ENCODE measurements around the gene IL10RB.

IL10RB gene

DNA sequence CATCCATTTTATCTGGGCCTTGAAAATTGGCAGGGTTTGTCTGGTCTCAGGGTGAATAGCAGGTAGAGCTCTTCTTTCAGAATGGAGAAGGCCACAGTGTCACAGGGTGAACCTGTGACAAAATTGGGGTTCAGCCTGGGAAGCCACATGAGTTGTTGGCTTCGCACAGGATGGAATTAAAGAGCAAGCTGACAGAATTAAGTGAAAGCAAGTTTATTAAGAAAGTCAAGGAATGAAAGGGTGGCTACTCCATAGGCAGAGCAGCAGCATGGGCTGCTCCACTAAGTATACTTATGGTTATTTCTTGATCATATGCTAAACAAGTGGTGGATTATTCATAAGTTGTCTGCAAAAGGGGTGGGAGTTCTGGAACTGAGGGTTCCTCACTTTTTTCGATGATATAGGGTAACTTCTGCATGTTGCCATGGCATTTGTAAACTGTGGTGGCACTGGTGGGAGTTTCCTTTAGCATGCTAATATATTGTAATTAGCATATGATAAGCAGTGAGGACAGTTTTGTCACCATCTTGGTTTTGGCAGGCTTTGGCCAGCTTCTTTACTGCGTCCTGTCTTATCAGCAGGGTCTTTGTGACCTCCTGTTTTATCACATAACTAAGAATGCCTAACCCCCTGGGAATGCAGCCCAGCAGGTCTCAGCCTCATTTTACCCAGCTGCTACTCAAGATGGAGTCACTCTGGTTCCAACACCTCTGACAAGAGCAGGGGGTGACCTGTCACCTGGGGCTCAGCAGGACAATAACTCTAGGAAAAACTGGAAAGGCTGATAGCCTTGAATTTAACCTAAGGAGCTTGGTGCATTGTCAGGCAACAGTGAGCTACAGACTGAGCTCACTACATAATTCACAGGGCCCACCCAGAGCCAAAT is 31.3 kb upstream of the IL10RB start:
- no peak for DNase-seq
- peaks cover 15% of the 10 kb centered on the region; the same call in 1 of the 2 replicates for H3K36me3 ChIP-seq
- peaks cover 6% of the 10 kb centered on the region for H3K9me3 ChIP-seq (ENCODE audit: severe bottlenecking)
- H3K27ac ChIP-seq: no peak overlapping the region
- TF ChIP-seq, protein P1, sequence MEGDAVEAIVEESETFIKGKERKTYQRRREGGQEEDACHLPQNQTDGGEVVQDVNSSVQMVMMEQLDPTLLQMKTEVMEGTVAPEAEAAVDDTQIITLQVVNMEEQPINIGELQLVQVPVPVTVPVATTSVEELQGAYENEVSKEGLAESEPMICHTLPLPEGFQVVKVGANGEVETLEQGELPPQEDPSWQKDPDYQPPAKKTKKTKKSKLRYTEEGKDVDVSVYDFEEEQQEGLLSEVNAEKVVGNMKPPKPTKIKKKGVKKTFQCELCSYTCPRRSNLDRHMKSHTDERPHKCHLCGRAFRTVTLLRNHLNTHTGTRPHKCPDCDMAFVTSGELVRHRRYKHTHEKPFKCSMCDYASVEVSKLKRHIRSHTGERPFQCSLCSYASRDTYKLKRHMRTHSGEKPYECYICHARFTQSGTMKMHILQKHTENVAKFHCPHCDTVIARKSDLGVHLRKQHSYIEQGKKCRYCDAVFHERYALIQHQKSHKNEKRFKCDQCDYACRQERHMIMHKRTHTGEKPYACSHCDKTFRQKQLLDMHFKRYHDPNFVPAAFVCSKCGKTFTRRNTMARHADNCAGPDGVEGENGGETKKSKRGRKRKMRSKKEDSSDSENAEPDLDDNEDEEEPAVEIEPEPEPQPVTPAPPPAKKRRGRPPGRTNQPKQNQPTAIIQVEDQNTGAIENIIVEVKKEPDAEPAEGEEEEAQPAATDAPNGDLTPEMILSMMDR (IDR thresholded peaks at IDR 0.05; ENCODE audit: low read depth, low read length): no peak
- no peaks in the 10 kb centered on the region for H3K27me3 ChIP-seq (ENCODE audit: insufficient read depth, low read depth, severe bottlenecking)
- H3K4me3 ChIP-seq (ENCODE audit: low read depth, low read length): no peak overlapping the region

DNA sequence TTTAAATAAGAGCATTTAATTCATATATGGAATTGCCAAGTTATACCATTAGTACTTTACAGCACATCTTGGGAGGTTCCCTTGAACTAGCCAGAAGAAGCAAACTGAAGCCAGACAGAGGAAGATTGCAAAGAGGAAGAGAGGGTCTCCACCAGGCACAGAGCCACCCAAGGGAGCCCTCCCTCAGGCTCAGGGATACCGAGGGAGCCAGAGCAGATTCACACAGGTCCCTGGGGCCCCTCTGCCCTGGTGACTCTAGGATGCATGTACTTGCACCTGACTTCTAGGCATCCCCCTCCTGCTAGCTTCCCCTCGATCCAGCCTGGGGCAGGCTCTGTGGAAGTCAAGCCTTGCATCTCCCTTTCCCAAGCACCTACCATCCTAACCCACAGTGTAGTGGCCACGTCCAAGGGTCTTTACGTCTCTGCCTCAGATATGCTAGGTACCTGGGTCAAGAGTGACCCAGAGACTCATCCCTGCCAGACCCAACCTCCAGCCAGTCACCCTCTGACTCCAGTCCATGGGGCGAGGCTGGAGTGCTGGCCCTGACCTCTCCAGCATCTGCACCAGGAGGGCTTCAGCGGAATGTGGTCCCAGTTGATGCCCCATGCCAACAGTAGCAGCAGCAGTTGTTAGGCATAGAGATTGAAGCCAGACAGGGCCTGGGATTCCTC is 30.0 kb upstream of the IL10RB start:
- Histone ChIP-seq H3K36me3 (peaks cover 10% of the 10 kb centered on the region; the same call in 1 of the 2 replicates), H3K27ac (no peak overlapping the region), H3K9me3 (ENCODE audit: severe bottlenecking) (peaks cover 3% of the 10 kb centered on the region), H3K4me3 (ENCODE audit: low read depth, low read length) (no peak overlapping the region), H3K27me3 (ENCODE audit: insufficient read depth, low read depth, severe bottlenecking) (no peaks in the 10 kb centered on the region)
- DNase-seq: no peak
- TF ChIP-seq, protein P1 (IDR thresholded peaks at IDR 0.05; ENCODE audit: low read depth, low read length): no peak

DNA sequence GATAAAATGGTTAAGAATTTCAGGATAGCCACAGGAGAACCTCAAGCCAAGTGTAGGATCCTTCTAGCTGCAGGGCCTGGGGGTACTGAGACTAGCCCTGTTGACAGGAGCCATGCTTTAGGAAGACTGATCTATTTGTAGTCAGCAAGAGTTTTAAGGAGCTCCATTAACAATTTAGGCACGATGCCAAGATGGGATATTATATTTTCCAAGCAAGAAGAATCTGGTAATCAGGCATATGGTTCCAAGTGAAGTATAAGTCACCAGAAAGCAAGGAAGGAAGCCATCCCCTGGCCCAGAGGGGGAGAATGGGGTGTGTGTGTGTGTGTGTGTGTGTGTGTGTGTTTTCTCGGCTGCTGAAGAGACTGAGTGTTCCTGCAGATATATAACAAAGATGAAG is 29.4 kb upstream of the IL10RB start:
- Histone ChIP-seq H3K4me3 (ENCODE audit: low read depth, low read length) (no peak overlapping the region), H3K27me3 (ENCODE audit: insufficient read depth, low read depth, severe bottlenecking) (no peaks in the 10 kb centered on the region), H3K27ac (no peak overlapping the region), H3K36me3 (peaks cover 4% of the 10 kb centered on the region), H3K9me3 (ENCODE audit: severe bottlenecking) (peaks cover 3% of the 10 kb centered on the region)
- no peak for DNase-seq
- TF ChIP-seq, protein P1 (IDR thresholded peaks at IDR 0.05; ENCODE audit: low read depth, low read length): no peak

DNA sequence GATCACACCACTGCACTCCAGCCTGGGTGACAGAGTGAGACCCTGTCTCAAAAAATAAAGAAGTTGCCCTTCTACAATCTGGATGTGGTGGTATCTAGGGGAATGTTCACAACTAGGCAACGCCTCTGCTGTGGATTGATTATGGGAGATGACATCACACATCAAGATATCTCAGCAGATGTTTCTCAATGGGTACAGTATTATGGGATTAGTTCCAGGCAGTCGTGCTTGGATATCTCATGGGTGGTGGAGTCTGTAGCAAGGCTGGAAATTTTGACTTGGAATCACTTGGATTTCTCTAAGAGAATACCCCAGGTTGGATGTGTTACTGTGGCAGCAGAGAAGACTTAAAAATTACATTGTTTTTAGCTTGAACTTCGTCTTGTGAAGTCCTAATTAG is 28.7 kb upstream of the IL10RB start:
- Histone ChIP-seq H3K9me3 (ENCODE audit: severe bottlenecking) (peaks cover 3% of the 10 kb centered on the region), H3K27me3 (ENCODE audit: insufficient read depth, low read depth, severe bottlenecking) (no peaks in the 10 kb centered on the region), H3K36me3 (peaks cover 10% of the 10 kb centered on the region), H3K4me3 (ENCODE audit: low read depth, low read length) (no peak overlapping the region), H3K27ac (no peak overlapping the region)
- no peak for DNase-seq
- TF ChIP-seq, protein P1 (IDR thresholded peaks at IDR 0.05; ENCODE audit: low read depth, low read length): no peak

DNA sequence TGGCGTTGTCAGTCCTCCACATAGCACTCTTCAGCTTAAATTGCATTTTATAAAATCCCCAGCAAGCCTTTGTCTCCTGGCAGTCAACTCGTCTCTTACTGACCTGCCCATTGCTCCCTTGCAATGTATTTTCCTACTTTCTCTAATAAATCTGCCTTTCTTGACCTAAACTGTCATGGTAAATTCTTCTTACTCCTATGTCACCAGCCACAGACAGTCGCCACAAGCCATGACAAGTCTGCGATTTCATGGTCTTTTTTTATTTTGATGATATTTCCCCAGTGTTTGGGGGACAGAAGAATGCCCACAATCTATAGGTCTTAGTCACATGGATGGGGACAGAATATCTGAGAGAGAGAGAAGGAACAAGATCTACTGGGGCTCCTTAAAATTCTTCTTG is 28.0 kb upstream of the IL10RB start:
- DNase-seq: no peak
- TF ChIP-seq, protein P1 (IDR thresholded peaks at IDR 0.05; ENCODE audit: low read depth, low read length): no peak
- H3K36me3 ChIP-seq: peaks cover 8% of the 10 kb centered on the region
- H3K27ac ChIP-seq: no peak overlapping the region
- no peak overlapping the region for H3K4me3 ChIP-seq (ENCODE audit: low read depth, low read length)
- peaks cover 3% of the 10 kb centered on the region for H3K9me3 ChIP-seq (ENCODE audit: severe bottlenecking)
- no peaks in the 10 kb centered on the region for H3K27me3 ChIP-seq (ENCODE audit: insufficient read depth, low read depth, severe bottlenecking)
